ENCODE results near the gene RNPEPL1. TPM values are rescaled to one million over a fixed set of nuclear protein-coding genes. Genes with fewer than 3 reads are reported as not detected.
A peak's percentile ranks its signal among the peaks of the same experiment; 100 is the strongest.

RNPEPL1 gene
- total RNA-seq, 2 experiments from 2014 or later, result 39.1 to 40.5 TPM

DNA sequence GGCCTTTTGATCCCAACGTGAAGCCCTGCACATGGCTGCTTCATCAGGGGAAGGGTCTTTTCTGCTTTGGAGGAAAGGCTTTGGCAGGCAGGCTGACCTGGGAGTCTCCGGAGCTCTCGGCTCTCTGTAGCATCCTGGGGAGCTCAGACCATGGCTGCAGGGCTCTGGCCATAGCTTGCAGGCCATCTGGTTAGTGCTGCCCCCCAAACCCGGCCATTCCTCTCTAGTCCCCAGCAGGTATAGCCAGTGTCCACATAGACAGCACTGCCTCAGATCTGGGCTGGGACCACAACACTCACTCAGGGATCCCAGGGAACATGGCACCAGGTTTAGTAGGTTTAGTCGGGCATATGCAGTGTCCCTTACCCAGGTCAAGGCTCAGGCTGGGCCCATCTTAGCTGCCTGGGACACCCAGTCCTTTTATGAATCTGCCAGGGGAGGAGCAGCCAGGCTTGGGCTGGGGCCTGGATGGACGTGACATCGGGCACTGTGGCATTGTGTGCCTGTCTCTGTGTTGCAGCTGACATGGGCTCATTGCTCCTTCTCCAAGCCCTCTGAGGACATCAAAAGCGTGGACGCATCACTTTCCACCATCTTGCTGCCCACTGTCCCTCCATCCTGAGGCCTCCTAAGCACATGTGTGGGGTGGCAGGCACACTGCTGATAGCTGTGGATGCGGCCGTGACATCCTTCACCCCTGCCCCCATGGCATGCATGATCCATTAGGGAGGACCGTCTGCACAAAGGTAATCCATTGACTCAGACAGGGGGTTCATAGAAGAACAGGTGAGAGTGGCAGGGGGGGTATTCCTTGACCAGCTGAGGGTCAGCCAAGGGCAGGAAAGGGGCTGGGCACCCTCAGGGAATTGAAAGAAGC lies 37.8 kb downstream of the RNPEPL1 start:
- TF ChIP-seq, protein P1, sequence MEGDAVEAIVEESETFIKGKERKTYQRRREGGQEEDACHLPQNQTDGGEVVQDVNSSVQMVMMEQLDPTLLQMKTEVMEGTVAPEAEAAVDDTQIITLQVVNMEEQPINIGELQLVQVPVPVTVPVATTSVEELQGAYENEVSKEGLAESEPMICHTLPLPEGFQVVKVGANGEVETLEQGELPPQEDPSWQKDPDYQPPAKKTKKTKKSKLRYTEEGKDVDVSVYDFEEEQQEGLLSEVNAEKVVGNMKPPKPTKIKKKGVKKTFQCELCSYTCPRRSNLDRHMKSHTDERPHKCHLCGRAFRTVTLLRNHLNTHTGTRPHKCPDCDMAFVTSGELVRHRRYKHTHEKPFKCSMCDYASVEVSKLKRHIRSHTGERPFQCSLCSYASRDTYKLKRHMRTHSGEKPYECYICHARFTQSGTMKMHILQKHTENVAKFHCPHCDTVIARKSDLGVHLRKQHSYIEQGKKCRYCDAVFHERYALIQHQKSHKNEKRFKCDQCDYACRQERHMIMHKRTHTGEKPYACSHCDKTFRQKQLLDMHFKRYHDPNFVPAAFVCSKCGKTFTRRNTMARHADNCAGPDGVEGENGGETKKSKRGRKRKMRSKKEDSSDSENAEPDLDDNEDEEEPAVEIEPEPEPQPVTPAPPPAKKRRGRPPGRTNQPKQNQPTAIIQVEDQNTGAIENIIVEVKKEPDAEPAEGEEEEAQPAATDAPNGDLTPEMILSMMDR (IDR thresholded peaks at IDR 0.05), result no peak
- POLR2A ChIA-PET, result interaction anchor here (0.9 to 1.2 kb wide), 3 partner anchors 11 to 20 kb away, joined by 3 read pairs; no protein-coding TSS in a partner anchor
- no peak for ATAC-seq
- Mint-ChIP-seq H3K4me3 (no peak overlapping the region), H3K36me3 (ENCODE audit: low read depth) (peaks cover under 1% of the 10 kb centered on the region), H3K27me3 (no peaks in the 10 kb centered on the region), H3K4me1 (ENCODE audit: low read depth) (peaks cover 4% of the 10 kb centered on the region), H3K27ac (no peak overlapping the region), H3K9me3 (no peaks in the 10 kb centered on the region)
- DNase-seq, result no peak
- intact Hi-C loops (cut with micrococcal nuclease), result no loop called here
- CTCF ChIA-PET, result interaction anchor here (1.0 to 1.5 kb wide), 2 partner anchors 11 to 41 kb away, joined by 3 to 4 read pairs; no protein-coding TSS in a partner anchor

DNA sequence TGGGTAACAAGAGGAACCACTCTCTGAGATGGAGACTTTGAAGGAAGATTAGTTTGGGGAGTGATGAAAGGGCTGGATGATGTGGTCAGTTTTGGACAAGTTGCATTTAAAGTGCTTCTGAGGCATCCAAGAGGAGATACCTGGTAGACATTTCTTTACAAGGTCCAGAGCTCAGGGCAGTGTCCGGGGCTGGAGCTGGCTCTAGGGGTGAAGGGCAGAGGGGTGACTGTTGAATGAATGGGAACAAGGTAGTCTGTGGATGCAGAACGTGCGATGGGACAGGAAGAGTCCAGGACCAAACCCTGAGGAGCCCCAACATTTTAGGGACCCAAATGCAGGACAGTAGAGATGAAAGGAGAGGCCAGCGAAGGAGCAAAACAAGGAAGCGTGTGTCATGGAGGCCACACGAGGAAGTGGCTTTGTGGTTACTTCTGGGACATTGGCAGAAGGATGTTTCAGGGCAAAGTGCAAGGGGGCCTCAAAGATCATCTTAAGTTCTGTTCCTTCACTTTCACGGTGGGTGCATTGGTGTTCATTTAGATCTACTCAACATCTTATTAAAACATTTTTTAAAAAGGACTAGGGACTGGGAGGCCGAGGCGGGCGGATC lies 43.4 kb downstream of the RNPEPL1 start:
- POLR2A ChIA-PET, result interaction anchor here (1.2 kb wide), 1 partner anchor 46 kb away, joined by 4 read pairs; no protein-coding TSS in a partner anchor

DNA sequence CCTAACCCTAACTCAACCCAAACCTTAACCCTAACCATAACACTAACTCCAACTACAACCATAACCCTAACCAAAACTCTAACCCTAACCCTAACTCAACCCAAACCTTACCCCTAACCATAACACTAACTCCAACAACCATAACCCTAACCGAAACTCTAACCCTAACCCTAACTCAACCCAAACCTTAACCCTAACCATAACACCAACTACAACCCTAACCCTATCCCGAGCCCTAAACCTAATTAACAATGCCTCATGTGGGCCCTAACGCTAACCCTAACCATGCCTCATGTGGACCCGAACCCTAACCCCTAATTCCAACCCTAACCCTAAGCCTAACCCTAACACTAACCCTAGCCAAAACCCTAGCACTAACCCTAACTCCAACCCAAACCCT lies 45.5 kb downstream of the RNPEPL1 start:
- H3K27ac Mint-ChIP-seq, result no peak overlapping the region
- DNase-seq (no peak), ATAC-seq (no peak)
- intact Hi-C loops (cut with micrococcal nuclease), result no loop called here
- TF ChIP-seq, protein P1 (IDR thresholded peaks at IDR 0.05), result no peak
- POLR2A ChIA-PET, result no interaction called here
- H3K4me3 Mint-ChIP-seq, result no peak overlapping the region
- peaks cover 14% of the 10 kb centered on the region for H3K4me1 Mint-ChIP-seq (ENCODE audit: low read depth)
- CTCF ChIA-PET, result no interaction called here
- peaks cover 15% of the 10 kb centered on the region for H3K36me3 Mint-ChIP-seq (ENCODE audit: low read depth)
- H3K27me3 Mint-ChIP-seq, result no peaks in the 10 kb centered on the region
- H3K9me3 Mint-ChIP-seq, result peaks cover 8% of the 10 kb centered on the region

More for the DNA sequence above, 43.4 kb downstream of the RNPEPL1 start:
- DNase-seq, result peak; percentile 65
- peak; percentile 54 for ATAC-seq
- no peaks in the 10 kb centered on the region for H3K27me3 Mint-ChIP-seq
- CTCF ChIA-PET, result interaction anchor here (0.7 kb wide), 1 partner anchor 10 kb away, joined by 3 read pairs; no protein-coding TSS in a partner anchor
- H3K36me3 Mint-ChIP-seq (ENCODE audit: low read depth), result peaks cover 5% of the 10 kb centered on the region
- H3K9me3 Mint-ChIP-seq, result peaks cover 1% of the 10 kb centered on the region
- no peak overlapping the region for H3K4me3 Mint-ChIP-seq
- intact Hi-C loops (cut with micrococcal nuclease), result no loop called here
- TF ChIP-seq, protein P1 (IDR thresholded peaks at IDR 0.05), result no peak
- H3K4me1 Mint-ChIP-seq (ENCODE audit: low read depth), result peaks cover 14% of the 10 kb centered on the region
- H3K27ac Mint-ChIP-seq, result peak overlapping the region; percentile 36

DNA sequence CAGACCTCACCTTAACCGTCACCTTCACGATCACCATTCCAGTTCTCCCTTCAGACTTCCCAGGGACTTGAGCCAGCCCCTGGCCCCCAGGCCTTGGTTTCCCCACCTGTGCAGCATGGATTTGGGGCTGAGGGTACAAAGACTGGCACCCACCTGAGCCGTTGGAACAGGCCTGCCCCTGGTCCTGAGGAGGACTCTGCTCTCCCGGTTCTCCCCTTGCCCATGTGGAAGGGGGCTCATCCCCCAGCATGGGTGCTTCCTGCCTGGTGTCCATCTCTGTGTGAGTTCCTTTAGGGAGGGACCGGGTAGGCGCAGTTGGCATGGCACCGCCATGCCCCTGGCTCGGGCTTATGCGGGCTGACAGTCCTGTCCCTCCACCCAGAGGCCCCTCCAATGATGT lies 46.1 kb downstream of the RNPEPL1 start:
- Mint-ChIP-seq H3K9me3 (peaks cover 8% of the 10 kb centered on the region), H3K27me3 (no peaks in the 10 kb centered on the region)
- POLR2A ChIA-PET, result no interaction called here

More for the DNA sequence above, 46.1 kb downstream of the RNPEPL1 start:
- Mint-ChIP-seq H3K4me3 (no peak overlapping the region), H3K4me1 (ENCODE audit: low read depth) (peaks cover 10% of the 10 kb centered on the region), H3K27ac (no peak overlapping the region), H3K36me3 (ENCODE audit: low read depth) (peaks cover 18% of the 10 kb centered on the region)
- intact Hi-C loops (cut with micrococcal nuclease), result no loop called here
- DNase-seq (no peak), ATAC-seq (no peak)
- TF ChIP-seq, protein P1 (IDR thresholded peaks at IDR 0.05), result no peak
- CTCF ChIA-PET, result no interaction called here
